GM23338 (cell line): ENCODE measurements around the gene DMRT3. TPM values are rescaled to one million over a fixed set of nuclear protein-coding genes. Genes with fewer than 3 reads are reported as not detected.

ENCODE experiments used
- ATAC-seq: fragments of 200-7000 bp; cut with Tn5 transposase; 3 replicates; pipeline ENCODE4 v1.9.1; 2020
- DNase-seq: peaks from one replicate; pipeline ENCODE4 v3.0.0-alpha.2; 2015; ENCODE audit warnings: low spot score
- H2AFZ ChIP-seq: fragments of 200-600 bp; sonication (generic); 2 replicates; pipeline ENCODE4 v1.8.0; 2016; ENCODE audit warnings: antibody characterized with exemption, mild to moderate bottlenecking, moderate library complexity
- H3F3A ChIP-seq: fragments of 200-600 bp; sonication (generic); replicated peaks from 2 replicates; pipeline ENCODE4 v1.8.0; 2017; ENCODE audit warnings: antibody characterized with exemption, mixed run types, low read depth
- H3K27ac ChIP-seq: fragments of 200-600 bp; sonication (generic); 2 replicates; pipeline ENCODE4 v1.6.1; 2016; ENCODE audit warnings: low read depth
- H3K27me3 ChIP-seq: fragments of 200-600 bp; sonication (generic); 2 replicates; pipeline ENCODE4 v1.8.0; 2016; ENCODE audit warnings: mild to moderate bottlenecking, mixed run types, moderate library complexity; ENCODE audit not compliant: insufficient read depth
- H3K36me3 ChIP-seq: fragments of 200-600 bp; sonication (generic); 2 replicates; pipeline ENCODE4 v1.8.0; 2016; ENCODE audit warnings: mild to moderate bottlenecking; ENCODE audit not compliant: insufficient read depth
- H3K4me1 ChIP-seq: fragments of 200-600 bp; sonication (generic); 2 replicates; pipeline ENCODE4 v1.8.0; 2016; ENCODE audit warnings: mild to moderate bottlenecking, moderate library complexity; ENCODE audit not compliant: insufficient read depth
- H3K4me2 ChIP-seq: fragments of 200-600 bp; sonication (generic); 2 replicates; pipeline ENCODE4 v1.7.1; 2017; ENCODE audit warnings: mixed run types
- H3K4me3 ChIP-seq: fragments of 200-600 bp; sonication (generic); 2 replicates; pipeline ENCODE4 v1.6.1; 2016; ENCODE audit warnings: mixed run types
- H3K79me2 ChIP-seq: fragments of 200-600 bp; sonication (generic); replicated peaks from 2 replicates; pipeline ENCODE4 v1.8.0; 2017; ENCODE audit warnings: mild to moderate bottlenecking; ENCODE audit not compliant: insufficient read depth
- H3K9me2 ChIP-seq: fragments of 200-600 bp; sonication (generic); 2 replicates; pipeline ENCODE4 v1.8.0; 2017; ENCODE audit not compliant: insufficient read depth
- H4K20me1 ChIP-seq: fragments of 200-600 bp; sonication (generic); replicated peaks from 2 replicates; pipeline ENCODE4 v1.8.0; 2017; ENCODE audit warnings: mild to moderate bottlenecking; ENCODE audit not compliant: insufficient read depth
- H3K27ac Mint-ChIP-seq: 2 replicates; pipeline ENCODE4 v1.8.0; 2020; ENCODE audit warnings: inconsistent platforms, mild to moderate bottlenecking, moderate library complexity, mixed read lengths
- H3K27me3 Mint-ChIP-seq: 3 replicates; pipeline ENCODE4 v1.8.0; 2022; ENCODE audit warnings: low read depth, mild to moderate bottlenecking, moderate library complexity, mixed read lengths, inconsistent platforms; ENCODE audit not compliant: insufficient read depth, poor library complexity
- H3K36me3 Mint-ChIP-seq: 3 replicates; pipeline ENCODE4 v1.8.0; 2021; ENCODE audit warnings: low read depth, mild to moderate bottlenecking, inconsistent platforms, moderate library complexity, mixed read lengths
- H3K4me1 Mint-ChIP-seq: 3 replicates; pipeline ENCODE4 v1.8.0; 2020; ENCODE audit warnings: mild to moderate bottlenecking, inconsistent platforms, mixed read lengths
- H3K4me3 Mint-ChIP-seq: 3 replicates; pipeline ENCODE4 v1.8.0; 2021; ENCODE audit warnings: moderate library complexity, mild to moderate bottlenecking, inconsistent platforms, mixed read lengths
- H3K9me3 Mint-ChIP-seq: 3 replicates; pipeline ENCODE4 v1.8.0; 2020; ENCODE audit warnings: moderate library complexity, mild to moderate bottlenecking, inconsistent platforms, mixed read lengths
- CREB1 ChIP-seq: fragments of 250-450 bp; sonication (Bioruptor Pico); IDR thresholded peaks from 2 replicates; pipeline ENCODE4 v1.5.0; 2020; ENCODE audit warnings: low read depth, mild to moderate bottlenecking, moderate library complexity
- CTCF ChIP-seq, 2 experiments: fragments of 200-600 bp in 1 of 2; sonication (generic) in 1 of 2; conservative IDR thresholded peaks; 2 replicates each; pipeline versions ENCODE4 v1.5.1 to v1.6.1; 2016 to 2017; ENCODE audit warnings: antibody characterized with exemption in 2 of 2, low read depth in 2 of 2, mild to moderate bottlenecking in 2 of 2, moderate library complexity in 1 of 2
- EZH2phosphoT487 ChIP-seq: fragments of 200-600 bp; sonication (generic); IDR thresholded peaks from one replicate; pipeline ENCODE4 v1.8.1; 2018; ENCODE audit warnings: antibody characterized with exemption; ENCODE audit not compliant: unreplicated experiment
- JUNB ChIP-seq: IDR thresholded peaks from one replicate; pipeline ENCODE4 v1.6.1; 2016; ENCODE audit warnings: antibody characterized with exemption; ENCODE audit not compliant: unreplicated experiment
- NANOG ChIP-seq: IDR thresholded peaks from 2 replicates; pipeline ENCODE4 v1.6.1; 2016; ENCODE audit warnings: antibody characterized with exemption, borderline replicate concordance
- POLR2AphosphoS5 ChIP-seq: IDR thresholded peaks from 2 replicates; pipeline ENCODE4 v1.6.1; 2016; ENCODE audit warnings: antibody characterized with exemption, low read depth
- REST ChIP-seq: IDR thresholded peaks from one replicate; pipeline ENCODE4 v1.6.1; 2018; ENCODE audit warnings: antibody characterized with exemption; ENCODE audit not compliant: unreplicated experiment
- STAT1 ChIP-seq: IDR thresholded peaks from one replicate; pipeline ENCODE4 v1.6.1; 2016; ENCODE audit warnings: antibody characterized with exemption; ENCODE audit not compliant: unreplicated experiment
- ZNF114 ChIP-seq: fragments of 250-450 bp; sonication (Bioruptor Pico); IDR thresholded peaks from 2 replicates; pipeline ENCODE4 v1.5.0; 2020; ENCODE audit warnings: mild to moderate bottlenecking, moderate library complexity
- ZNF331 ChIP-seq: fragments of 250-450 bp; sonication (Bioruptor Pico); IDR thresholded peaks from 2 replicates; pipeline ENCODE4 v1.5.0; 2020; ENCODE audit warnings: low read depth, mild to moderate bottlenecking, moderate library complexity
- ZNF462 ChIP-seq: fragments of 250-450 bp; sonication (Bioruptor Pico); IDR thresholded peaks from 2 replicates; pipeline ENCODE4 v1.5.0; 2020; ENCODE audit warnings: mild to moderate bottlenecking, moderate library complexity
- polyA plus RNA-seq: library from polyadenylated mRNA; unstranded; fragments of >200 nt; fragmentation: Nextera tagmentation; extraction: Ambion mirVana; gene quantifications from 2 replicates; pipeline ENCODE4 v1.2.1, GENCODE V29; 2016
- total RNA-seq: library from RNA; depleted of rRNA; stranded (reverse); fragments of >200 nt; shearing (Covaris generic); gene quantifications from 2 replicates; pipeline ENCODE4 v1.2.3, GENCODE V29; 2014

The DMRT3 gene
- total and polyA plus RNA-seq, 2 experiments from 2014 or later, result not detected

GRCh38 chr9:973295-973834, 3.1 kb upstream of the DMRT3 start (continued):
- TF ChIP-seq ZNF462 (CRISPR knock-in tag), result no peak
- peak; percentile 67 for TF ChIP-seq EZH2phosphoT487
- TF ChIP-seq JUNB, result no peak

- H3K27ac ChIP-seq, result no peak overlapping the region
- Mint-ChIP-seq H3K4me3 (peak overlapping the region; percentile 67), H3K36me3 (no peaks in the 10 kb centered on the region; the same call in 2 of the 3 replicates), H3K27me3 (peaks cover 94% of the 10 kb centered on the region), H3K9me3 (peaks cover under 1% of the 10 kb centered on the region; the same call in 1 of the 3 replicates), H3K27ac (no peak overlapping the region), H3K4me1 (peaks cover 50% of the 10 kb centered on the region)
- H3K4me3 ChIP-seq, result peak overlapping the region; percentile 70
- H3K27me3 ChIP-seq, result peaks cover 100% of the 10 kb centered on the region
- H3K4me1 ChIP-seq, result peaks cover 39% of the 10 kb centered on the region
- H3K36me3 ChIP-seq, result no peaks in the 10 kb centered on the region
- DNase-seq (peak; percentile 31), ATAC-seq (no peak)
- H3F3A ChIP-seq, result peaks cover 22% of the 10 kb centered on the region
- H4K20me1 ChIP-seq, result peaks cover 31% of the 10 kb centered on the region
- no peaks in the 10 kb centered on the region for H3K79me2 ChIP-seq
- peak overlapping the region; percentile 91 for H3K4me2 ChIP-seq
- H2AFZ ChIP-seq, result no peak overlapping the region
- H3K9me2 ChIP-seq, result no peaks in the 10 kb centered on the region
- TF ChIP-seq CTCF (conservative IDR thresholded peaks at IDR 0.05; ENCODE audit: low read depth in 2 of 2) (no peak), NANOG (no peak), STAT1 (no peak), JUNB (no peak), CREB1 (CRISPR knock-in tag) (no peak), POLR2AphosphoS5 (no peak), ZNF331 (no peak), REST (no peak), ZNF114 (CRISPR knock-in tag) (no peak)
These were observed 2.1 kb upstream of the DMRT3 start for GRCh38 chr9:974031-974995.
